ENCODE data around the gene CCT2. TPM values are rescaled to one million over a fixed set of nuclear protein-coding genes. Genes with fewer than 3 reads are reported as not detected.
"Not testable (repeated sequence)": the region's sequence is repeated elsewhere in the genome, so short reads cannot be mapped to it uniquely, and the experiment has no call there.

The CCT2 gene
- total RNA-seq, 1 experiment from 2014 or later, result 342 TPM

DNA sequence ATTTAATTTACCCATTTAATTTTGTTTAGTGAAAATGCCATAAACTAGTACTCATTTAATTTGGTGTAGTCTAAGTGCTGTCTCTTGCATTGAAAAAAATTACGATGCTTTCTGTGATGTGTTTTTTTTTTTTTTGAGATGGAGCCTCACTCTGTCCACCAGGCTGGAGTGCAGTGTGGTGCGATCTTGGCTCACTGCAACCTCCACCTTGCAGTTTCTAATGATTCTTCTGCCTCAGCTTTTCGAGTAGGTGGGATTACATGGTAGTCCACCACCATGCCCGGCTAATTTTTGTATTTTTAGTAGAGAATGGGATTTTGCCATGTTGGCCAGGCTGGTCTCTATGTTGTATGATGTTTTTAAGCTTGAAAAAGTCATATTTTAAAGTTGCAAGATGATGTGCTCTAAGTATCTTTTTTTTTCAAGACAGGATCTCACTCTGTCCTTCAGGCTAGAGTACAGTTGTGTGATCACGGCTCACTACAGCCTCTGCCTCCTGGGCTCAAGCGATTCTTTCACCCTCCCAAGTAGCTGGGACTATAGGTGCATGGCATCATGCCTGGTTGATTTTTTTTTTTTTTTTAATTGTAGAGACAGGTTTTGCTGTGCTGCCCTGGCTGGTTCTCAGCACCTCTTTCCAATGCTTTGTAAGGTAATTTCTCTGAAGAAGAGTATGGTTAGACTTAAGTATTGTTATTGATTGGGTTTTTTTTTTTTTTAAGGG is 16.9 kb downstream of the CCT2 start:
- POLR2A ChIA-PET, result no interaction called here
- H3K4me3 Mint-ChIP-seq, result no peak overlapping the region
- no peaks in the 10 kb centered on the region for H3K4me1 Mint-ChIP-seq
- H3K36me3 Mint-ChIP-seq, result peaks cover 58% of the 10 kb centered on the region
- H3K27me3 Mint-ChIP-seq (ENCODE audit: low read depth), result no peaks in the 10 kb centered on the region
- CTCF ChIA-PET, result interaction anchor here (0.7 kb wide), 1 partner anchor 35 kb away, joined by 3 read pairs; no protein-coding TSS in a partner anchor
- no peak for DNase-seq (ENCODE audit: low spot score)
- ATAC-seq, result no peak
- peaks cover 5% of the 10 kb centered on the region for H3K9me3 Mint-ChIP-seq
- TF ChIP-seq SMAD3 (CRISPR knock-in tag; IDR thresholded peaks at IDR 0.05; ENCODE audit: borderline replicate concordance), result no peak
- no peak for TF ChIP-seq CREB1 (CRISPR knock-in tag; IDR thresholded peaks at IDR 0.05)
- TF ChIP-seq, protein P1, sequence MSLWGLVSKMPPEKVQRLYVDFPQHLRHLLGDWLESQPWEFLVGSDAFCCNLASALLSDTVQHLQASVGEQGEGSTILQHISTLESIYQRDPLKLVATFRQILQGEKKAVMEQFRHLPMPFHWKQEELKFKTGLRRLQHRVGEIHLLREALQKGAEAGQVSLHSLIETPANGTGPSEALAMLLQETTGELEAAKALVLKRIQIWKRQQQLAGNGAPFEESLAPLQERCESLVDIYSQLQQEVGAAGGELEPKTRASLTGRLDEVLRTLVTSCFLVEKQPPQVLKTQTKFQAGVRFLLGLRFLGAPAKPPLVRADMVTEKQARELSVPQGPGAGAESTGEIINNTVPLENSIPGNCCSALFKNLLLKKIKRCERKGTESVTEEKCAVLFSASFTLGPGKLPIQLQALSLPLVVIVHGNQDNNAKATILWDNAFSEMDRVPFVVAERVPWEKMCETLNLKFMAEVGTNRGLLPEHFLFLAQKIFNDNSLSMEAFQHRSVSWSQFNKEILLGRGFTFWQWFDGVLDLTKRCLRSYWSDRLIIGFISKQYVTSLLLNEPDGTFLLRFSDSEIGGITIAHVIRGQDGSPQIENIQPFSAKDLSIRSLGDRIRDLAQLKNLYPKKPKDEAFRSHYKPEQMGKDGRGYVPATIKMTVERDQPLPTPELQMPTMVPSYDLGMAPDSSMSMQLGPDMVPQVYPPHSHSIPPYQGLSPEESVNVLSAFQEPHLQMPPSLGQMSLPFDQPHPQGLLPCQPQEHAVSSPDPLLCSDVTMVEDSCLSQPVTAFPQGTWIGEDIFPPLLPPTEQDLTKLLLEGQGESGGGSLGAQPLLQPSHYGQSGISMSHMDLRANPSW (CRISPR knock-in tag; conservative IDR thresholded peaks at IDR 0.05; ENCODE audit: low read depth), result no peak
- no peak overlapping the region for H3K27ac Mint-ChIP-seq

- Mint-ChIP-seq H3K4me1 (no peaks in the 10 kb centered on the region), H3K36me3 (peaks cover 50% of the 10 kb centered on the region), H3K9me3 (peaks cover 5% of the 10 kb centered on the region), H3K4me3 (no peak overlapping the region), H3K27ac (no peak overlapping the region), H3K27me3 (ENCODE audit: low read depth) (no peaks in the 10 kb centered on the region)
- ChIA-PET CTCF (no interaction called here), POLR2A (no interaction called here)
- DNase-seq (ENCODE audit: low spot score) (no peak), ATAC-seq (peak; percentile 72)
- TF ChIP-seq, protein P2, sequence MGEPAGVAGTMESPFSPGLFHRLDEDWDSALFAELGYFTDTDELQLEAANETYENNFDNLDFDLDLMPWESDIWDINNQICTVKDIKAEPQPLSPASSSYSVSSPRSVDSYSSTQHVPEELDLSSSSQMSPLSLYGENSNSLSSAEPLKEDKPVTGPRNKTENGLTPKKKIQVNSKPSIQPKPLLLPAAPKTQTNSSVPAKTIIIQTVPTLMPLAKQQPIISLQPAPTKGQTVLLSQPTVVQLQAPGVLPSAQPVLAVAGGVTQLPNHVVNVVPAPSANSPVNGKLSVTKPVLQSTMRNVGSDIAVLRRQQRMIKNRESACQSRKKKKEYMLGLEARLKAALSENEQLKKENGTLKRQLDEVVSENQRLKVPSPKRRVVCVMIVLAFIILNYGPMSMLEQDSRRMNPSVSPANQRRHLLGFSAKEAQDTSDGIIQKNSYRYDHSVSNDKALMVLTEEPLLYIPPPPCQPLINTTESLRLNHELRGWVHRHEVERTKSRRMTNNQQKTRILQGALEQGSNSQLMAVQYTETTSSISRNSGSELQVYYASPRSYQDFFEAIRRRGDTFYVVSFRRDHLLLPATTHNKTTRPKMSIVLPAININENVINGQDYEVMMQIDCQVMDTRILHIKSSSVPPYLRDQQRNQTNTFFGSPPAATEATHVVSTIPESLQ (CRISPR knock-in tag; IDR thresholded peaks at IDR 0.05), result no peak
- TF ChIP-seq AFF4 (CRISPR knock-in tag; IDR thresholded peaks at IDR 0.05; ENCODE audit: borderline replicate concordance) (no peak), ZNF138 (CRISPR knock-in tag; conservative IDR thresholded peaks at IDR 0.05) (no peak), SMAD4 (CRISPR knock-in tag; IDR thresholded peaks at IDR 0.05) (no peak), ESRRA (CRISPR knock-in tag; IDR thresholded peaks at IDR 0.05; ENCODE audit: borderline replicate concordance) (no peak), NFATC4 (CRISPR knock-in tag; IDR thresholded peaks at IDR 0.05) (no peak), ZNF219 (CRISPR knock-in tag; IDR thresholded peaks at IDR 0.05; ENCODE audit: borderline replicate concordance) (no peak), NFYB (CRISPR knock-in tag; conservative IDR thresholded peaks at IDR 0.05; ENCODE audit: low read depth) (no peak), FOXP1 (CRISPR knock-in tag; IDR thresholded peaks at IDR 0.05; ENCODE audit: borderline replicate concordance) (no peak), ETV6 (CRISPR knock-in tag; IDR thresholded peaks at IDR 0.05) (no peak), ZNF232 (CRISPR knock-in tag; IDR thresholded peaks at IDR 0.05) (no peak), ZNF671 (CRISPR knock-in tag; IDR thresholded peaks at IDR 0.05) (no peak), IRF1 (CRISPR knock-in tag; IDR thresholded peaks at IDR 0.05) (no peak)
- TF ChIP-seq, protein P3, sequence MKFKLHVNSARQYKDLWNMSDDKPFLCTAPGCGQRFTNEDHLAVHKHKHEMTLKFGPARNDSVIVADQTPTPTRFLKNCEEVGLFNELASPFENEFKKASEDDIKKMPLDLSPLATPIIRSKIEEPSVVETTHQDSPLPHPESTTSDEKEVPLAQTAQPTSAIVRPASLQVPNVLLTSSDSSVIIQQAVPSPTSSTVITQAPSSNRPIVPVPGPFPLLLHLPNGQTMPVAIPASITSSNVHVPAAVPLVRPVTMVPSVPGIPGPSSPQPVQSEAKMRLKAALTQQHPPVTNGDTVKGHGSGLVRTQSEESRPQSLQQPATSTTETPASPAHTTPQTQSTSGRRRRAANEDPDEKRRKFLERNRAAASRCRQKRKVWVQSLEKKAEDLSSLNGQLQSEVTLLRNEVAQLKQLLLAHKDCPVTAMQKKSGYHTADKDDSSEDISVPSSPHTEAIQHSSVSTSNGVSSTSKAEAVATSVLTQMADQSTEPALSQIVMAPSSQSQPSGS (CRISPR knock-in tag; IDR thresholded peaks at IDR 0.05; ENCODE audit: borderline replicate concordance, low read depth), result no peak
- TF ChIP-seq, protein P4, sequence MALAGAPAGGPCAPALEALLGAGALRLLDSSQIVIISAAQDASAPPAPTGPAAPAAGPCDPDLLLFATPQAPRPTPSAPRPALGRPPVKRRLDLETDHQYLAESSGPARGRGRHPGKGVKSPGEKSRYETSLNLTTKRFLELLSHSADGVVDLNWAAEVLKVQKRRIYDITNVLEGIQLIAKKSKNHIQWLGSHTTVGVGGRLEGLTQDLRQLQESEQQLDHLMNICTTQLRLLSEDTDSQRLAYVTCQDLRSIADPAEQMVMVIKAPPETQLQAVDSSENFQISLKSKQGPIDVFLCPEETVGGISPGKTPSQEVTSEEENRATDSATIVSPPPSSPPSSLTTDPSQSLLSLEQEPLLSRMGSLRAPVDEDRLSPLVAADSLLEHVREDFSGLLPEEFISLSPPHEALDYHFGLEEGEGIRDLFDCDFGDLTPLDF (CRISPR knock-in tag; IDR thresholded peaks at IDR 0.05), result no peak
Measured at GRCh38 chr12:69602954-69603353, 17.7 kb downstream of the CCT2 start.

DNA sequence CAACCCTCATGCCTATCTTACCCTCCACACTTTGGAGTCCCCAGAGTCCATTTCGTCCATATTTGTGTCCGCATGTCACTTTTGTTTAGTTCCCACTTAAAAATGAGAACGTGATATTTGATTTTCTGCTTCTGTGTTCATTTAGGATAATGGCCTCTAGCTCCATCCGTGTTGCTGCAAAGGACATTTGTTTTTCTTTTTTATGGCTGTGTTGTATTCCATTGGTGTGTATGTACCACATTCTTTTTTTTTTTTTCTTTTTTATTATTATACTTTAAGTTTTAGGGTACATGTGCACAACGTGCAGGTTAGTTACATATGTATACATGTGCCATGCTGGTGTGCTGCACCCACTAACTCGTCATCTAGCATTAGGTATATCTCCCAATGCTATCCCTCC is 18.3 kb downstream of the CCT2 start:
- H3K27ac Mint-ChIP-seq; H3K4me3 Mint-ChIP-seq; POLR2A ChIA-PET; DNase-seq (ENCODE audit: low spot score); ATAC-seq; H3K4me1 Mint-ChIP-seq; CTCF ChIA-PET; H3K9me3 Mint-ChIP-seq; H3K27me3 Mint-ChIP-seq (ENCODE audit: low read depth): not testable (repeated sequence)
- H3K36me3 Mint-ChIP-seq, result peaks cover 44% of the 10 kb centered on the region
